Progenitor cell of endocrine pancreas (in vitro differentiated cells): ENCODE measurements around the gene FNBP1. TPM values are rescaled to one million over a fixed set of nuclear protein-coding genes. Genes with fewer than 3 reads are reported as not detected.
A peak's percentile ranks its signal among the peaks of the same experiment; 100 is the strongest.
"Not testable (repeated sequence)": the region's sequence is repeated elsewhere in the genome, so short reads cannot be mapped to it uniquely, and the experiment has no call there.

Experiments
- DNase-seq: peaks from one replicate; pipeline ENCODE4 v3.0.0; 2021; ENCODE audit warnings: low spot score; ENCODE audit not compliant: unreplicated experiment
- H3K27ac Mint-ChIP-seq: 2 replicates; pipeline ENCODE4 v1.8.0; 2021; ENCODE audit warnings: mild to moderate bottlenecking, moderate library complexity, mixed read lengths
- H3K27me3 Mint-ChIP-seq: 2 replicates; pipeline ENCODE4 v1.8.0; 2021; ENCODE audit warnings: mixed read lengths
- H3K36me3 Mint-ChIP-seq: 2 replicates; pipeline ENCODE4 v1.8.0; 2022; ENCODE audit warnings: mixed read lengths; ENCODE audit not compliant: insufficient read depth
- H3K4me1 Mint-ChIP-seq: 2 replicates; pipeline ENCODE4 v1.8.0; 2021; ENCODE audit warnings: low read depth, mixed read lengths
- H3K4me3 Mint-ChIP-seq: 2 replicates; pipeline ENCODE4 v1.8.0; 2021; ENCODE audit warnings: low read depth, mild to moderate bottlenecking, moderate library complexity, mixed read lengths
- H3K9me3 Mint-ChIP-seq: 2 replicates; pipeline ENCODE4 v1.8.0; 2021; ENCODE audit warnings: low read depth, mixed read lengths
- total RNA-seq: library from RNA; stranded (reverse); gene quantifications from 2 replicates; pipeline ENCODE4 v1.2.1, GENCODE V29; 2021
- TF ChIP-seq, protein P1 (sequence below): fragments of 200-600 bp; sonication (generic); IDR thresholded peaks from one replicate; pipeline ENCODE4 v1.5.0; 2021; ENCODE audit warnings: antibody characterized with exemption, mild to moderate bottlenecking; ENCODE audit not compliant: unreplicated experiment

Gene FNBP1
- total RNA-seq, 1 donor from 2014 or later: 44.1 TPM

DNA sequence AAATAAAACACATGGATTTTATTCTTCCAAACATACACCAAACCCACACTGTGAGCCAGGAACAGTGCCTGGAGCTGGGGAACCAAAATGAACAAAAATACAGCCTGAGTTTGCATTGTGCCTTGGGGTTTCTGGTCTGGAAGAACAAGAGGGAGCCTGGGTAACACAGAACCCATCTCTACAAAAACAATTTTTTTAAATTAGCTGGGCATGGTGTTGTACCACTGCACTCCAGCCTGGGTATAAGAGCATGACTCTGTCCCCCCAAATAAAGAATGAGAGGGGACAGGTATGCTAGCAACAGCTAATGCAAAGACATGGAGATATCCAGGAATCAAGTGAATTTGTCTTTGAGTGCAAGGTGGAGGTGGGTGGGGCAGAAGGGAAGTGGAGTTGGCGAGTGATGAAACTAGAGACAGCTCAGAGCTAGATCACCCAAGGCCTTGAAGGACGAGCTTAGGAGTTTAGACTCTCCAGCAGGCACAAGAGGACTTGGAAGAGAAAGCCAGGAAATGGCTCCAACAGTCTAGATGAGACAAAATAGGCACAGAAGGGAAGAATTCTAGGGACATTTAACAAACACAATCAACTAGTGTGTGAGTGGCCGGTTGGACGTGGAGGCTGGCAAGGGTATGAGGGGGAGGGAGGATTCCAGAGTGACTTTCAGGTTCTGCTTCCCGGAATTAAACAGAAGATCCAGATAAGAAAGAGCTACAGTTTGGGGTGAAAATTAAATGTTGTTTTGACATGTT, 47.4 kb downstream of the FNBP1 start:
- H3K27ac Mint-ChIP-seq: peak overlapping the region; percentile 13
- H3K4me3 Mint-ChIP-seq: no peak overlapping the region
- DNase-seq: no peak
- H3K4me1 Mint-ChIP-seq: peaks cover 8% of the 10 kb centered on the region
- no peaks in the 10 kb centered on the region for H3K9me3 Mint-ChIP-seq
- H3K27me3 Mint-ChIP-seq: no peaks in the 10 kb centered on the region
- TF ChIP-seq, protein P1, sequence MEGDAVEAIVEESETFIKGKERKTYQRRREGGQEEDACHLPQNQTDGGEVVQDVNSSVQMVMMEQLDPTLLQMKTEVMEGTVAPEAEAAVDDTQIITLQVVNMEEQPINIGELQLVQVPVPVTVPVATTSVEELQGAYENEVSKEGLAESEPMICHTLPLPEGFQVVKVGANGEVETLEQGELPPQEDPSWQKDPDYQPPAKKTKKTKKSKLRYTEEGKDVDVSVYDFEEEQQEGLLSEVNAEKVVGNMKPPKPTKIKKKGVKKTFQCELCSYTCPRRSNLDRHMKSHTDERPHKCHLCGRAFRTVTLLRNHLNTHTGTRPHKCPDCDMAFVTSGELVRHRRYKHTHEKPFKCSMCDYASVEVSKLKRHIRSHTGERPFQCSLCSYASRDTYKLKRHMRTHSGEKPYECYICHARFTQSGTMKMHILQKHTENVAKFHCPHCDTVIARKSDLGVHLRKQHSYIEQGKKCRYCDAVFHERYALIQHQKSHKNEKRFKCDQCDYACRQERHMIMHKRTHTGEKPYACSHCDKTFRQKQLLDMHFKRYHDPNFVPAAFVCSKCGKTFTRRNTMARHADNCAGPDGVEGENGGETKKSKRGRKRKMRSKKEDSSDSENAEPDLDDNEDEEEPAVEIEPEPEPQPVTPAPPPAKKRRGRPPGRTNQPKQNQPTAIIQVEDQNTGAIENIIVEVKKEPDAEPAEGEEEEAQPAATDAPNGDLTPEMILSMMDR: no peak
- peaks cover 5% of the 10 kb centered on the region for H3K36me3 Mint-ChIP-seq

DNA sequence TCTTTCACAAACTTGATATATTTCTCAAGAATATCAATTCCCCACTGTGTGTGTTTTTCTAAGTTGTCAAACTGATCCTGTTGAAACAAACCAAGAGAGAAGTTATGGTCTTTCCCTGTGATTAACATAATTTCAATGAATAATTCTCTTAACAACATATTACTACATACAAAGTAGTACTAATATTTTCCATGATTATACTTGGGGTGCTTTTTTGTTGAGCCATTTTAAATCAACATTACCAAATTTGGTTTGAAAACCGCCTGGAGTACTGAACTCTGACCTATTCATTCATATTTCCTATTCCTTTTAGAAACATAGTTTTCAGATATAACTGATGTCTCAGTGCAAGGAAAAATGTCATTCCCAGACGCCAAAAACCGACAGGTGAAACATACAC, 48.1 kb downstream of the FNBP1 start:
- peaks cover 8% of the 10 kb centered on the region for H3K4me1 Mint-ChIP-seq
- TF ChIP-seq, protein P1: no peak
- no peaks in the 10 kb centered on the region for H3K9me3 Mint-ChIP-seq
- DNase-seq: no peak
- H3K4me3 Mint-ChIP-seq: no peak overlapping the region
- H3K36me3 Mint-ChIP-seq: peaks cover 5% of the 10 kb centered on the region
- no peaks in the 10 kb centered on the region for H3K27me3 Mint-ChIP-seq
- H3K27ac Mint-ChIP-seq: peak overlapping the region; percentile 13

DNA sequence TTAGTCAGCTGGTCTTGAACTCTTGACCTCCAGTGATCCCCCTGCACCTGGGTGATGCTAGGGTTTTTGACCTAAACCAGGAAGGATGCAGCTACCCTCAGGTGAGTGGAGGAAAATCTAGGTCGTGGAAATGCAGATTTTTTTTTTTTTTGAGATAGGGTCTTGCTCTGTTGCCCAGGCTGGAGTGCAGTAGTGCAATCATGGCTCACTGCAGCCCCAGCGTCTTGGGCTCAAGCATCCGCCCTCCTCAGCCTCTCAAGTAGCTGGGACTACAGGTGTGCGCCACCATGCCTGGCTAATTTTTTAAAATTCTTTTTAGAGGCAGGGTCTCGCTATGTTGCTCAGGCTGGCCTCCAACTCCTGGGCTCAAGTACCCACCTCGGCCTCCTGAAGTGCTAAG, 51.9 kb downstream of the FNBP1 start:
- H3K27me3 Mint-ChIP-seq, H3K9me3 Mint-ChIP-seq, DNase-seq, H3K27ac Mint-ChIP-seq, H3K4me3 Mint-ChIP-seq, H3K36me3 Mint-ChIP-seq, H3K4me1 Mint-ChIP-seq: not testable (repeated sequence)

DNA sequence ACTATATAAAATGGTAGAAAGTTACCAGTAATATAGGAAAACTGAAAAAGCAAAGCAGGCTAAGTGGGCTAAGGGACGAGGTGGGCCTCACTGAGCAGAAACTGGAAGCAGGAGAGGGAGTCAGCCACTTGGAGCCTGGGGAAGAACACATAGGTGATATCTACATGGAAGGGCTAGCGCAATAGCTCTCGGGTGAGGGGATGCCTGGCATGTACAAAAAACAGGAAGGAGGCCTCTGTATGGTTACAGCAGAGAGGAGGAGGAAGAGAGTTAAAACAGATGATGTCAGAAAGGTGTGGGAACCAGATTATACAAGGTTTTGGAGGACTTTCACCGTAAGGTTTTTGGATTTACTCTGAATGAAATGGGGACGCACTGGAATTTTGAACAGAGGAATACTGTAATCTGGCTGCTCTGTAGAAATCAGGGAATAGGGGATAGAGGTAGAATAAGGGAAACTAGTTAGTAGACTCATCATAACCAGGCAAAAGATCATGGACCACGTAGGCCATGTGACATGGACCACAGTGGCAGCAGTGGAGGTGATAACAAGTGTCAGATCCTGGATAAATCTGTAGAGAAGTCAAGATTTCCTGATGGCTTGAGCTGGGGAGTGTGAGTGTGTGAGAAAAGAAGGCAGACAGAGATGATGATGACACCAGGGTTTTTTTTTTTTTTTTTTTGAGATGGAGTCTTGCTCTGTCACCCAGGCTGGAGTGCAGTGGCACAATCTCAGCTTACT, 52.5 kb downstream of the FNBP1 start:
- DNase-seq: no peak
- peaks cover 10% of the 10 kb centered on the region for H3K36me3 Mint-ChIP-seq
- no peaks in the 10 kb centered on the region for H3K9me3 Mint-ChIP-seq
- H3K27ac Mint-ChIP-seq: no peak overlapping the region
- peaks cover 3% of the 10 kb centered on the region for H3K4me1 Mint-ChIP-seq
- no peak overlapping the region for H3K4me3 Mint-ChIP-seq
- no peaks in the 10 kb centered on the region for H3K27me3 Mint-ChIP-seq
- TF ChIP-seq, protein P1: no peak

DNA sequence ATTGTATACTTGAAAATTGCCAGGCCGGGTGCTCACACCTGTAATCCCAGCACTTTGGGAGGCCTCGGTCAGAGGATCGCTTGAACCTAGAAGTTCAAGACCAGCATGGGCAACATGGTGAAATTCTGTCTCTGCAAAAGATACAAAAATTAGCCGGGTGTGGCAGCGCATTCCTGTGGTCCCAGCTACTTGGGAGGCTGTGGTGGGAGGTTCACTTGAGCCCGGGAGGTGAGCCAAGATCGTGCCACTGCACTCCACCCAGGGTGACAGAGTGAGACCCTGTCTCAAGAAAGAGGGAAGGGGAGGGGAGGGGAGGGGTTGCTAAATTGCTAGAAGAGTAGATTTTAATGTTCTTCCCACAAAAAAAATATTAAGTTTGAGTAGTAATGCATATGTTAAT, 53.2 kb downstream of the FNBP1 start:
- Mint-ChIP-seq H3K9me3 (no peaks in the 10 kb centered on the region), H3K27me3 (no peaks in the 10 kb centered on the region), H3K4me1 (no peaks in the 10 kb centered on the region), H3K4me3 (no peak overlapping the region), H3K36me3 (peaks cover 15% of the 10 kb centered on the region), H3K27ac (no peak overlapping the region)
- TF ChIP-seq, protein P1: no peak
- no peak for DNase-seq

DNA sequence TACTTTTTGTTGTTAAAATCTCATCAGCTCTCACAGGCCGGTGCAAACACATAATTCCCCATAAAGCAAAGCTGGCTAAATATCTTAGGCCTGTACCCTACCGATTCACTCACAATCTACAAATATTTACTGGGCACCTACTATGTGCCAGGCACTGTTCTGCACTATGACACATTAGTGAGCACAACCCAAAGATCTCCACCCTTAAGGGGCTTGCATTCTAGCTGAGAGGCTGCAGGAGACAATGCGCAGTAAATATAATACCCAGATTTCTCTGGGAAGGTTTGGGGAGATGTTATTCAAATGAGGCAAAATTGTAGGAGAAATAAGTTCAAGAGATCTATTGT, 53.7 kb downstream of the FNBP1 start:
- Mint-ChIP-seq H3K36me3 (peaks cover 16% of the 10 kb centered on the region), H3K27me3 (no peaks in the 10 kb centered on the region), H3K27ac (no peak overlapping the region), H3K9me3 (no peaks in the 10 kb centered on the region), H3K4me1 (no peaks in the 10 kb centered on the region), H3K4me3 (no peak overlapping the region)
- no peak for DNase-seq
- TF ChIP-seq, protein P1: no peak
